ENCODE results near the gene TMEM132A. TPM values are rescaled to one million over a fixed set of nuclear protein-coding genes. Genes with fewer than 3 reads are reported as not detected.

The TMEM132A gene, protein sequence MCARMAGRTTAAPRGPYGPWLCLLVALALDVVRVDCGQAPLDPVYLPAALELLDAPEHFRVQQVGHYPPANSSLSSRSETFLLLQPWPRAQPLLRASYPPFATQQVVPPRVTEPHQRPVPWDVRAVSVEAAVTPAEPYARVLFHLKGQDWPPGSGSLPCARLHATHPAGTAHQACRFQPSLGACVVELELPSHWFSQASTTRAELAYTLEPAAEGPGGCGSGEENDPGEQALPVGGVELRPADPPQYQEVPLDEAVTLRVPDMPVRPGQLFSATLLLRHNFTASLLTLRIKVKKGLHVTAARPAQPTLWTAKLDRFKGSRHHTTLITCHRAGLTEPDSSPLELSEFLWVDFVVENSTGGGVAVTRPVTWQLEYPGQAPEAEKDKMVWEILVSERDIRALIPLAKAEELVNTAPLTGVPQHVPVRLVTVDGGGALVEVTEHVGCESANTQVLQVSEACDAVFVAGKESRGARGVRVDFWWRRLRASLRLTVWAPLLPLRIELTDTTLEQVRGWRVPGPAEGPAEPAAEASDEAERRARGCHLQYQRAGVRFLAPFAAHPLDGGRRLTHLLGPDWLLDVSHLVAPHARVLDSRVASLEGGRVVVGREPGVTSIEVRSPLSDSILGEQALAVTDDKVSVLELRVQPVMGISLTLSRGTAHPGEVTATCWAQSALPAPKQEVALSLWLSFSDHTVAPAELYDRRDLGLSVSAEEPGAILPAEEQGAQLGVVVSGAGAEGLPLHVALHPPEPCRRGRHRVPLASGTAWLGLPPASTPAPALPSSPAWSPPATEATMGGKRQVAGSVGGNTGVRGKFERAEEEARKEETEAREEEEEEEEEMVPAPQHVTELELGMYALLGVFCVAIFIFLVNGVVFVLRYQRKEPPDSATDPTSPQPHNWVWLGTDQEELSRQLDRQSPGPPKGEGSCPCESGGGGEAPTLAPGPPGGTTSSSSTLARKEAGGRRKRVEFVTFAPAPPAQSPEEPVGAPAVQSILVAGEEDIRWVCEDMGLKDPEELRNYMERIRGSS
- polyA plus RNA-seq (2011; rRNA removed) (12.1 and 17.9 TPM in 2 replicates), polyA minus RNA-seq (2011; rRNA and poly(A)+ RNA removed) (6.8 and 10.4 TPM in 2 replicates)

DNA sequence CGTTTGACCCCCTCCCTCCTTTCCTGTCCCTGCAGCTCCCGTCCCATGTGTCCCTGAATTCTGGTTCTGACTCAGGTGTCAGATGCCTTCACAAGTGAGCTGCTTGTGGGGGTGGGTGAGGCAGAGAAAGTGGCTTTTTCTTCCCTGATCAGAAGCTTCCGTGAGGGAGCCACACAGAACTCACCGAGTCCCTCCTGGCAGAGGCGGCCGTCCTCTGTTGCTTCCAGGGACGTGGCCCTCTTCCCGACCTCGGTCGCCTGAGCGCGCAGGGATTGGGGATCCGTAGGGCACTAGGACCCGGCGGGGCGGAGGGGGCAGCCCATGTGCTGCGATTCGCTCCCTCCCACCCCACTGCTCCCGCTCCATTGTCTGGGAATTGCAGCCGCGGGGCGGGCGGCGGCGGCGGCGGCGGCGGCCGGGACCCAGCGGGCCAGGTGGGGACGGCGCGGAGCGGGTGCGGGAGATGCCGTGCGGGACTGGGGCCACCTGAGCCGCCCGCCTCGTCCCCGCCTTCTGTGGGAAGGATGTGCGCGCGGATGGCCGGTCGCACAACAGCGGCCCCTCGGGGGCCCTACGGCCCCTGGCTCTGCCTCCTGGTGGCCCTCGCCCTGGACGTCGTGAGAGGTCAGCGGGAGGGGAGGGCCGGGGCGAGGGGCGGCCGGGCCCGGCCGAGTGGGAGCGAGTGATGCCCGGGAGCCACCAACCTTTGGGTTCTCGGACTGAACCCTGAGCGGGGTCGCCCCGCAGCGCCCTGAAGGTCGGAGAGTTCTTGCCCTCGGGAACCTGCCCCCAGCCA is at the start of gene TMEM132A:
Gene TMEM132A, plus strand, starts transcription at position 351 of the 796 bp plus-strand sequence. Its CDS starts 174 bp downstream, at position 525.
- no peaks in the 10 kb centered on the region for H3K27me3 ChIP-seq (ENCODE audit: control insufficient read depth, insufficient read depth, low read length)
- H3K4me3 ChIP-seq (ENCODE audit: low read depth, low read length), result peak within 1 kb of the TSS; percentile 86
- peaks cover 17% of the 10 kb centered on the region for H3K36me3 ChIP-seq (ENCODE audit: control insufficient read depth, insufficient read depth, low read length)
- TF ChIP-seq, protein P1, sequence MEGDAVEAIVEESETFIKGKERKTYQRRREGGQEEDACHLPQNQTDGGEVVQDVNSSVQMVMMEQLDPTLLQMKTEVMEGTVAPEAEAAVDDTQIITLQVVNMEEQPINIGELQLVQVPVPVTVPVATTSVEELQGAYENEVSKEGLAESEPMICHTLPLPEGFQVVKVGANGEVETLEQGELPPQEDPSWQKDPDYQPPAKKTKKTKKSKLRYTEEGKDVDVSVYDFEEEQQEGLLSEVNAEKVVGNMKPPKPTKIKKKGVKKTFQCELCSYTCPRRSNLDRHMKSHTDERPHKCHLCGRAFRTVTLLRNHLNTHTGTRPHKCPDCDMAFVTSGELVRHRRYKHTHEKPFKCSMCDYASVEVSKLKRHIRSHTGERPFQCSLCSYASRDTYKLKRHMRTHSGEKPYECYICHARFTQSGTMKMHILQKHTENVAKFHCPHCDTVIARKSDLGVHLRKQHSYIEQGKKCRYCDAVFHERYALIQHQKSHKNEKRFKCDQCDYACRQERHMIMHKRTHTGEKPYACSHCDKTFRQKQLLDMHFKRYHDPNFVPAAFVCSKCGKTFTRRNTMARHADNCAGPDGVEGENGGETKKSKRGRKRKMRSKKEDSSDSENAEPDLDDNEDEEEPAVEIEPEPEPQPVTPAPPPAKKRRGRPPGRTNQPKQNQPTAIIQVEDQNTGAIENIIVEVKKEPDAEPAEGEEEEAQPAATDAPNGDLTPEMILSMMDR (IDR thresholded peaks at IDR 0.05; ENCODE audit: insufficient read depth, low read depth, low read length), result 0 out of 2 replicates have a peak, but pooled peaks have one; percentile 4
- DNase-seq (ENCODE audit: low read depth), result no peak
- CTCF ChIA-PET, result interaction anchor here (0.8 to 1.6 kb wide), 4 partner anchors 9 to 45 kb away, joined by 3 to 5 read pairs (median 4); no protein-coding TSS in a partner anchor
- POLR2A ChIA-PET, result no interaction called here

DNA sequence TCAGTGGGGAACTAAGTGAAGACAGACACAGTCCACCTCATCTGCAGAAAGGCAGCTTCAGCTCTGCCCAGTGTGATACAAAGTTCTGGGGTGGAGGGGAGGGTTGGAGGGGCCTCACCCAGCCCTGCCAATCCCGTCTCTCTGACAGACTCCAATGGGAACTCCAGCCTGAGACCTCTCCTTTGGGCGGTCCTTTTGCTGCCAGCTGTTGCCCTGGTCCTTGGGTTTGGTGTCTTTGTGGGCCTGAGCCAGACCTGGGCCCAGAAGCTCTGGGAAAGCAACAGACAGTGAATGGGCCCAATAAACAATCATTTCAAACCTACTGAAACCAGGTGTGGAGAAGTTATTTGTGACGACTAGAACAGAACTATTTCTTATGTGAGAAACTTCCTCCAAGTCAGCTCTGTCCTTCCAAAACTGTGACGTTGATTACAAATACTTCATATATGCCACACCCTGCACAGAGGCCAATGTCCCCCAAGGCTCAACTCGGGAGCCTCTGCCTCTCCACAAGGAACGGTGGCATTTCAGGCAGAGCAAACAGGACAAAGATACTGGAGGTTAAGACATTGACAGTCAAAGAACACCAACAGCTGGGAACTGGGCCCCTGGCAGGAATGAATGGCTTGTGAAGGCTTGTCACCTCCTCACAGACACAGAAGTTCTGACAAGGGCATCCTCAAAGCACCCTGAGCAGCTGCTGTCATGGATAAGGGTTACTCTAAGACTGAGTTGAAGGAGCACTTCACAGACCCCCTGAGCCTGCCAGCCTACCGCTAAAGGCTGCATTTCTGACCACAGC is 48.7 kb upstream of the TMEM132A start:
- DNase-seq (ENCODE audit: low read depth), result no peak
- no peaks in the 10 kb centered on the region for H3K36me3 ChIP-seq (ENCODE audit: control insufficient read depth, insufficient read depth, low read length)
- TF ChIP-seq, protein P1 (IDR thresholded peaks at IDR 0.05; ENCODE audit: insufficient read depth, low read depth, low read length), result no peak
- no peaks in the 10 kb centered on the region for H3K27me3 ChIP-seq (ENCODE audit: control insufficient read depth, insufficient read depth, low read length)
- H3K4me3 ChIP-seq (ENCODE audit: low read depth, low read length), result no peak overlapping the region
- ChIA-PET POLR2A (no interaction called here), CTCF (interaction anchor here (0.6 to 1.4 kb wide), 8 partner anchors 12 to 106 kb away, joined by 3 to 10 read pairs (median 4); no protein-coding TSS in a partner anchor)

DNA sequence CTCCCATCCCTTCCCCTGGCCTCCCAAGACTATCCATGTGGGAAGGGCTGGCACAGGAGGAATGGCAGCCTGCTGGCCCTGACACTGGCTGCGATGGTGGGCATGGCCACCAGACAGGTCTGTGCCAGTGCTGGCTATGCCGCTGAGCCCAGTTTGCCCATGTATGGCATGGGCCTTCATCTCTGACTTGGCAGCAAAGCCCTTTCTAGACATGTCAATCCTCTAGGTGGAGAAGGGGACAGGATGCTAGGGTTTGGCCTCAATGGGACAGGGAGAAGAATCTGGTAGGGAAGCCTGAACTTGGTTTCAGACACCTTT is 48.1 kb upstream of the TMEM132A start:
- TF ChIP-seq, protein P1 (IDR thresholded peaks at IDR 0.05; ENCODE audit: insufficient read depth, low read depth, low read length), result no peak
- no peak for DNase-seq (ENCODE audit: low read depth)
- no peak overlapping the region for H3K4me3 ChIP-seq (ENCODE audit: low read depth, low read length)
- H3K36me3 ChIP-seq (ENCODE audit: control insufficient read depth, insufficient read depth, low read length), result no peaks in the 10 kb centered on the region
- H3K27me3 ChIP-seq (ENCODE audit: control insufficient read depth, insufficient read depth, low read length), result no peaks in the 10 kb centered on the region
- POLR2A ChIA-PET, result no interaction called here
- CTCF ChIA-PET, result interaction anchor here (0.6 to 1.3 kb wide), 6 partner anchors 8 to 107 kb away, joined by 3 to 10 read pairs (median 4); partner anchors contain the start of gene ZP1

DNA sequence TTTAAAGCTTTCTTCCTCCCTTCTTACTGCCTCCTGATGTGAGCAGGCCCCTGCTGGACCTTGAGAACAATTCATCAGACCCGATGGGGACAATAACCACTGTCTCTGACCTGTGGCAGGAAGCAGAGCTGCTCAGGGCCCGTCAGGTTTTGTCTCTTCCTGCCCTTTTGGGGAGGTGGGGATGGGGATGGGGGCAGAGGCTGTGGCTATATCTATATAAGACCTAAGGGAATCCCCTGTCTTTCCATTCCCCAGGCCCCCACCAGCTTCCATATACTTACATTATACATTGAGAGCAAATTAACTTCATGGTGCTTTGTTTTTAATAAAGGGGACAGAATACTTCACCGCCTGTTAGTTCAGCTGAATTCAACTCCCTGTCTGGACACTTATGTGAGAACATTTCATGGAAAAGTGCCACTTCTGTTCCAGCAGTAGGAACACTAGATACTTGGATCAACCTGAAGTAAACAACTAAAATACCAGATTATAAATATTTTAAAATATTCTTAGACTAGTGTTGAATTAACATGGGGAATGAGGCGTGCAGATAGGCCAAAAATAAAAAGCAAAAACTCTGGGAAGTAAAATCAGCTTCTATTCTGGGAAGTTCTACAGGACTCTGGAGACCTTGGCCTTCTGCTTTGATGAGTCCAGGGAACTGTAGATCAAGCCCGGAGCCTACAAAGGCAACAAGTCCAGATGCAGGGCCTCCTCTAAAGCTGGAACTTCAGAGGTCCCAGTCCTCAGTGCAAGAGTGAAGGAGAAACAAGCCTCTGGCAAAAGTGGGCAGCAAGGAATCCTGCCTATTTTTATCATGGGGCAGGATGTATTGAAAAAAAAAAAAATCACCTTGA is 45.8 kb upstream of the TMEM132A start:
- no peaks in the 10 kb centered on the region for H3K27me3 ChIP-seq (ENCODE audit: control insufficient read depth, insufficient read depth, low read length)
- CTCF ChIA-PET, result interaction anchor here (1.0 to 2.6 kb wide), 3 partner anchors 21 to 102 kb away, joined by 3 to 14 read pairs (median 3); no protein-coding TSS in a partner anchor
- TF ChIP-seq, protein P1 (IDR thresholded peaks at IDR 0.05; ENCODE audit: insufficient read depth, low read depth, low read length), result no peak

More for the DNA sequence above, 45.8 kb upstream of the TMEM132A start:
- no peak for DNase-seq (ENCODE audit: low read depth)
- H3K4me3 ChIP-seq (ENCODE audit: low read depth, low read length), result no peak overlapping the region
- POLR2A ChIA-PET, result no interaction called here
- H3K36me3 ChIP-seq (ENCODE audit: control insufficient read depth, insufficient read depth, low read length), result no peaks in the 10 kb centered on the region
